HG02798 (cell line): ENCODE data around the gene CACNA2D3.

ENCODE experiments used
- ATAC-seq: cut with Tn5 transposase; IDR thresholded peaks from one replicate; pipeline ENCODE4 v1.9.1; 2021; ENCODE audit warnings: mild to moderate bottlenecking; ENCODE audit not compliant: unreplicated experiment, poor library complexity

CACNA2D3 gene

GRCh38 chr3:54125300-54125699, 2.9 kb downstream of the CACNA2D3 start:
- ATAC-seq, result no peak

GRCh38 chr3:54126551-54126950, 4.2 kb downstream of the CACNA2D3 start:
- no peak for ATAC-seq

GRCh38 chr3:54127499-54128056, 5.2 kb downstream of the CACNA2D3 start:
- ATAC-seq, result no peak

- ATAC-seq, result no peak
Observed at GRCh38 chr3:54131026-54131605, 8.8 kb downstream of the CACNA2D3 start.

GRCh38 chr3:54131890-54132289, 9.5 kb downstream of the CACNA2D3 start:
- no peak for ATAC-seq

GRCh38 chr3:54132685-54133084, 10.3 kb downstream of the CACNA2D3 start:
- ATAC-seq, result no peak

GRCh38 chr3:54133196-54133595, 10.8 kb downstream of the CACNA2D3 start:
- ATAC-seq, result no peak

GRCh38 chr3:54134155-54134554, 11.8 kb downstream of the CACNA2D3 start:
- ATAC-seq, result no peak

GRCh38 chr3:54134713-54135112, 12.4 kb downstream of the CACNA2D3 start:
- no peak for ATAC-seq

- no peak for ATAC-seq
Observed at GRCh38 chr3:54137311-54137710, 15.0 kb downstream of the CACNA2D3 start.

GRCh38 chr3:54138937-54139547, 16.7 kb downstream of the CACNA2D3 start:
- no peak for ATAC-seq

- no peak for ATAC-seq
Observed at GRCh38 chr3:54139630-54140029, 17.3 kb downstream of the CACNA2D3 start.

GRCh38 chr3:54144284-54144683, 21.9 kb downstream of the CACNA2D3 start:
- ATAC-seq, result no peak

GRCh38 chr3:54146506-54147239, 24.3 kb downstream of the CACNA2D3 start:
- ATAC-seq, result no peak

- no peak for ATAC-seq
Observed at GRCh38 chr3:54150864-54151467, 28.6 kb downstream of the CACNA2D3 start.

GRCh38 chr3:54153477-54153876, 31.1 kb downstream of the CACNA2D3 start:
- ATAC-seq, result no peak

GRCh38 chr3:54157860-54158259, 35.5 kb downstream of the CACNA2D3 start:
- no peak for ATAC-seq

- ATAC-seq, result no peak
Observed at GRCh38 chr3:54159917-54160316, 37.6 kb downstream of the CACNA2D3 start.

- no peak for ATAC-seq
Observed at GRCh38 chr3:54163441-54163840, 41.1 kb downstream of the CACNA2D3 start.

- no peak for ATAC-seq
Observed at GRCh38 chr3:54164192-54164975, 42.0 kb downstream of the CACNA2D3 start.
